ENCODE measurements around the gene PLPP3.

PLPP3 gene

GRCh38 chr1:56575865-56576264 is 3.5 kb downstream of the PLPP3 start:
- no peak for DNase-seq (ENCODE audit: low spot score)

GRCh38 chr1:56574794-56575193 is 4.6 kb downstream of the PLPP3 start:
- no peak for DNase-seq (ENCODE audit: low spot score)

GRCh38 chr1:56573311-56573710 is 6.1 kb downstream of the PLPP3 start:
- DNase-seq (ENCODE audit: low spot score), result no peak

- DNase-seq (ENCODE audit: low spot score), result no peak
Observed at GRCh38 chr1:56572334-56573050, 6.9 kb downstream of the PLPP3 start.

- DNase-seq (ENCODE audit: low spot score), result no peak
Observed at GRCh38 chr1:56571448-56571847, 7.9 kb downstream of the PLPP3 start.

- no peak for DNase-seq (ENCODE audit: low spot score)
Observed at GRCh38 chr1:56570924-56571372, 8.4 kb downstream of the PLPP3 start.

- no peak for DNase-seq (ENCODE audit: low spot score)
Observed at GRCh38 chr1:56569661-56570060, 9.7 kb downstream of the PLPP3 start.

- no peak for DNase-seq (ENCODE audit: low spot score)
Observed at GRCh38 chr1:56566994-56567393, 12.4 kb downstream of the PLPP3 start.

GRCh38 chr1:56566061-56566744 is 13.2 kb downstream of the PLPP3 start:
- DNase-seq (ENCODE audit: low spot score), result no peak

- DNase-seq (ENCODE audit: low spot score), result no peak
Observed at GRCh38 chr1:56564615-56565014, 14.7 kb downstream of the PLPP3 start.

GRCh38 chr1:56563568-56563967 is 15.8 kb downstream of the PLPP3 start:
- no peak for DNase-seq (ENCODE audit: low spot score)

GRCh38 chr1:56562891-56563452 is 16.4 kb downstream of the PLPP3 start:
- DNase-seq (ENCODE audit: low spot score), result no peak

- DNase-seq (ENCODE audit: low spot score), result no peak
Observed at GRCh38 chr1:56561227-56562019, 17.9 kb downstream of the PLPP3 start.

- no peak for DNase-seq (ENCODE audit: low spot score)
Observed at GRCh38 chr1:56557746-56558145, 21.6 kb downstream of the PLPP3 start.

- DNase-seq (ENCODE audit: low spot score), result no peak
Observed at GRCh38 chr1:56555448-56555847, 23.9 kb downstream of the PLPP3 start.

GRCh38 chr1:56553046-56553445 is 26.3 kb downstream of the PLPP3 start:
- DNase-seq (ENCODE audit: low spot score), result no peak

GRCh38 chr1:56552349-56552748 is 27.0 kb downstream of the PLPP3 start:
- no peak for DNase-seq (ENCODE audit: low spot score)

GRCh38 chr1:56551691-56552090 is 27.7 kb downstream of the PLPP3 start:
- no peak for DNase-seq (ENCODE audit: low spot score)

GRCh38 chr1:56550859-56551188 is 28.5 kb downstream of the PLPP3 start:
- DNase-seq (ENCODE audit: low spot score), result no peak

GRCh38 chr1:56550138-56550858 is 29.1 kb downstream of the PLPP3 start:
- DNase-seq (ENCODE audit: low spot score), result no peak

GRCh38 chr1:56548571-56548970 is 30.8 kb downstream of the PLPP3 start:
- no peak for DNase-seq (ENCODE audit: low spot score)

GRCh38 chr1:56547977-56548376 is 31.4 kb downstream of the PLPP3 start:
- DNase-seq (ENCODE audit: low spot score), result no peak

All from GM03348 (cell line).